CD4-positive, alpha-beta T cell treated with Interleukin-6 at 100 ng/mL for 8 hours (primary cell): Measurements from ENCODE around the gene GHITM.
"Not testable (repeated sequence)": the region's sequence is repeated elsewhere in the genome, so short reads cannot be mapped to it uniquely, and the experiment has no call there.

Source experiments
- DNase-seq: peaks from one replicate; pipeline ENCODE4 v3.0.0-alpha.2; 2020; ENCODE audit warnings: mixed read lengths, low spot score

Gene GHITM, protein sequence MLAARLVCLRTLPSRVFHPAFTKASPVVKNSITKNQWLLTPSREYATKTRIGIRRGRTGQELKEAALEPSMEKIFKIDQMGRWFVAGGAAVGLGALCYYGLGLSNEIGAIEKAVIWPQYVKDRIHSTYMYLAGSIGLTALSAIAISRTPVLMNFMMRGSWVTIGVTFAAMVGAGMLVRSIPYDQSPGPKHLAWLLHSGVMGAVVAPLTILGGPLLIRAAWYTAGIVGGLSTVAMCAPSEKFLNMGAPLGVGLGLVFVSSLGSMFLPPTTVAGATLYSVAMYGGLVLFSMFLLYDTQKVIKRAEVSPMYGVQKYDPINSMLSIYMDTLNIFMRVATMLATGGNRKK

GRCh38 chr10:84139126-84140035 is at the start of gene GHITM:
Gene GHITM, plus strand, starts transcription at chr10:84139509. Its CDS starts 1,992 bp downstream, at chr10:84141501.
- DNase-seq: peak; percentile 99

GRCh38 chr10:84095811-84096497 is 43.4 kb upstream of the GHITM start:
- no peak for DNase-seq

DNA sequence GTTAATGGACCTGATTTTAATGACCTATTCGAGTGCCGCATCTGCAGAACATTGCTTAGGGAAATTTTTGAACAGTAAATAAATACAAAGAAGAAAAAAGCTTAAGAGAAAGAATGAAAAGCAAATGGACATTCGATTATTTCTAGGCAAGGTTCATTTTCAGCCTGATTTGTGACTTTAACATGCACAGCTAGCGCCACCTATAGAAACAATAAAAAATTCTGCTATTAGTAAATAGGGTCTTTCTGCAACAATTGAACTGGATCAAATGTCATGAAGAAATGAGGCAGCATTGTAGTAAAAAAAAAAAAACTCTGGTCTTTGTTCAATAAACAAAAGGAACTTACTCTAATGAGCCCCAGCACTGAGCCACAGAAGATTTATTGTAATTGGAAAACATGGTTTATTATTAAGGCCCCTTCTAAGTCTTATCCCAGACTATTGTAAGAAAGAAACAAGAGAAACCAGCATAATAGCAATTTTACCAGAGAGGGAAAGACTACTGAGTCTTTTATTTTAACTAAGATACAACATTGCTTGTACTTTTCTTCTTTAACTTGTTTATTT is 41.4 kb upstream of the GHITM start:
- DNase-seq: no peak

DNA sequence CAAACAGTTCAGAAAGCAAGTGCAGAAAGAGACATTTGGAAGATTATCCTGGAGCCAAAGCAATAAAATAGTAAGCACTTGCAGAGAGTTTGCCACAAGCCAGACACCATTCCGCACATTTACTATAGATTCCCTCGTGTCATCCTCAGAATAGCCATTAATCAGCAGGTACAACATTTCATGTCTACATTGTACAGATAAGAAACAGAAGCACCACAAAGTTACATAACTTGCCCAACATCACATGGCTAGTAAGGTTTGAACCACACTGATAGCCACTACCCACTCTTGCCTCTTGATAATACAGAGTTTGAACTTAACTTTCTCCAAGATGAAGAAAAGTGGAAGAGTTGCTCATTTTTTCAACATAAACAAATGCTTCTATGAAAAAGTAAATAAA is 40.6 kb upstream of the GHITM start:
- DNase-seq: no peak

- DNase-seq: no peak
Observed at GRCh38 chr10:84101042-84101441, 38.3 kb upstream of the GHITM start.

DNA sequence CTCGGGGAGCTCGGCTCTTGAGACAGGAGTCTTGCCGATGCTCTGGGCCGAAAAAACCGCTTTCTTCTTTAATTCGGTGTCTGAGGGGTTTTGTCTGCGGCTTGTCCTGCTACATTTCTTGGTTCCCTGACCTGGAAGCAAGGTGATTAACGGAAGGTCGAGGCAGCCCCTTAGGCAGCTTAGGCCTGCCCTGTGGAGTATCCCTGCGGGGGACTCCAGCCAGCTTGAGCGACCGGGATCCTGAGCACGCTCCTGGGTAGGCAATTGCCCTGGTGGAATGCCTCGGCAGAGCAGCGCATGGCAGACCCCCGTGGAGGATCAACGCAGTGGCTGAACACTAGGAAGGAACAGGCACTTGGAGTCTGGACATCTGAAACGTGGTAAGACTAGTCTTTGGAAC is 30.5 kb upstream of the GHITM start:
- no peak for DNase-seq

- not testable (repeated sequence) for DNase-seq
Observed at GRCh38 chr10:84109772-84110171, 29.5 kb upstream of the GHITM start.

DNA sequence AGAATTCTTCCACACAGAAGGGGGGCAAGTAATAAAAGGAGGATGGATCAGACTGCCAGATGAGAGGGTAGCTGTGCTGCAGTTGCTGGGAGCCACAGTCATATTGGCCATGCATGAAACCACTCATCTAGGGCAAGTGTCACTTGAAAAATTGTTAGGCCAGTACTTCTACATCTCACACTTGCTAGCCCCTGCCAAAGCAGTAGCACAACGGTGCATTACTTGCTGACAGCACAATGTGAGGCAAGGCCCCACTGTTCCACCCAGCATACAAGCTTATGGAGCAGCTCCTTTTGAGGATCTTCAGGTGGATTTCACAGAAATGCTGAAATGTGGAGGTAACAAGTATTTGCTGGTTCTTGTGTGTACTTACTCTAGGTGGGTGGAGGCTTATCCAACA is 25.8 kb upstream of the GHITM start:
- DNase-seq: not testable (repeated sequence)

DNA sequence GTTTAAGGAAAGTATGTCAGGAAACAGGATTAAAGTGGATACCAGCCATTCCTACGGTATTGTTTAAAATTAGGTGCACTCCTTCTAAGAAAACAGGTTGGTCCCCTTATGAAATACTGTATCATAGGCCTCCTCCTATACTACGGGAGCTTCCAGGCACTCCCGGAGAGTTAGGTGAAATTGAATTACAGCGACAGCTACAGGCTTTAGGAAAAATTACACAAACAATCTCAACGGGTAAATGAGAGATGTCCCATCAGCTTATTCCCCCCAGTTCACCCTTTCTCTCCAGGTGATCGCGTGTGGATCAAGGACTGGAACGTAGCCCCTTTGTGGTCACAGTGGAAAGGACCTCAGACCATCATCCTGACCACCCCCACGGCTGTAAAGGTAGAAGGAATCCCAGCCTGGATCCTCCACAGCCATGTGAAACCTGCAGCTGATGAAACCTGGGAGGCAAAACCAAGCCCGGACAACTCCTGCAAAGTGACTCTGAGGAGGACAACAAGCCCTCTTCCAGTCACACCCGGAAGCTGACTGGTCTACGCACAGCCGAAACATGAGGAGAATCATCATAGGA is 25.1 kb upstream of the GHITM start:
- no peak for DNase-seq

- DNase-seq: not testable (repeated sequence)
Observed at GRCh38 chr10:84117204-84117603, 22.1 kb upstream of the GHITM start.

DNA sequence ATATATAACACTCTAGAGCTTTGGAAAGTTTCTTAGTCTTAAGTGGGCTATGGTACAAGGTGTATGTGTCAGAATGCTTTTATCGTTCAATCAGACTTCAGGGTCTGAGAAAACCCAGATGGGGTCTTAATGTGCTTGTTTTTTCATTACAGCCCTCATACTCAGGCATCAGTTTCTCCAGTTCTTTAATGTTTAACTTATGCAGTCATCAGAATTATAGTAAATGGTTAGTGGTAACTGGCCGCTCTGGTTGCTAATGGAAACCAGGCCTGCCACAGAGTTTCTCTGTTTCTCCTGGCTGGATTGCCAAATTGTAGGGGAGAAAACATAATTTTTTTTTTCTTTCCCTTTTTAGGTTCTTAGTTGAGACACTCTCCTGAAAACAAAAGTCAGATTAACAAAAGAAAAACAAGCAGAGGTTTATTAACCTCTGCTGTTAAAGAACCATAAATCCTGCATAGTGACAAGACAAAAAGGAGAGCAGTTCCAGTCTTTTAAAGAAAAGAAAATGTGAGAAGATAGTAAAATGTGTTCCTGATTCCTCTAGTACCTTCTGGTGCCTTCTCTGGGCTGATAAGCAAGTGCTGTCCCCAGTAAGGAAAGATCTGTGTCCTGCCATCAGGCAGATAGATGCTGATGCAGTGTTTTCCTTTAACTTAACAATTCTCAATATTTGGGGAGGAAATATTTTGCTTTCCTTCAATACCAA is 21.5 kb upstream of the GHITM start:
- DNase-seq: no peak

DNA sequence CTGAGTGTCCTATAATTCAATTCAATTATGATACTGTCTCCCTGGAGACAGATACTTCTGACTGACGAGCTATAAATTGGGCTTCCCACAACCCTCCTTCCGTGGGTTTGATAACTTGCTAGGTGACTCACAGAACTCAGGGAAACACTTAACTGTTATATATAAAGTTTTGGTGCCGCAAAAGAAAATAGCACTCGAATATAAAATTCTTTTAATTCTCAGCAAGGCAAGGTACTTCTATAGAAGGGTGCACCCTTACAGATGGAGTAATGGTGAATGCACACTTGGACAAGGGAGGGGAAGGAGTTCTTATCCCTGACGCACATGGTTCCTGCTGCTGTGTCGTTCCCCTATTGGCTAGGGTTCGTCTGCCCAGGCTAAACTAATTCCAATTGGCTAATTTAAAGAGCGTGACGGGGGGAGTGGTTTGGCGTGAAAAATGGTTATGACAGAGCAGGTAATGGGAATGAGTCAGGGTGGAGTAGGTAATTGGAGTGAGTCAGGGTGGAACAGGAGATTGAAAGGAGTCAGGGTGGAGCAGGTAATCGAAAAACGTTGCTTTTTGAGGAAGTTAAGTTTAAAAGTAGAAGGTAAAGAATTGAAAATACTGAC is 20.8 kb upstream of the GHITM start:
- DNase-seq: no peak

- no peak for DNase-seq
Observed at GRCh38 chr10:84123362-84123761, 15.9 kb upstream of the GHITM start.

DNA sequence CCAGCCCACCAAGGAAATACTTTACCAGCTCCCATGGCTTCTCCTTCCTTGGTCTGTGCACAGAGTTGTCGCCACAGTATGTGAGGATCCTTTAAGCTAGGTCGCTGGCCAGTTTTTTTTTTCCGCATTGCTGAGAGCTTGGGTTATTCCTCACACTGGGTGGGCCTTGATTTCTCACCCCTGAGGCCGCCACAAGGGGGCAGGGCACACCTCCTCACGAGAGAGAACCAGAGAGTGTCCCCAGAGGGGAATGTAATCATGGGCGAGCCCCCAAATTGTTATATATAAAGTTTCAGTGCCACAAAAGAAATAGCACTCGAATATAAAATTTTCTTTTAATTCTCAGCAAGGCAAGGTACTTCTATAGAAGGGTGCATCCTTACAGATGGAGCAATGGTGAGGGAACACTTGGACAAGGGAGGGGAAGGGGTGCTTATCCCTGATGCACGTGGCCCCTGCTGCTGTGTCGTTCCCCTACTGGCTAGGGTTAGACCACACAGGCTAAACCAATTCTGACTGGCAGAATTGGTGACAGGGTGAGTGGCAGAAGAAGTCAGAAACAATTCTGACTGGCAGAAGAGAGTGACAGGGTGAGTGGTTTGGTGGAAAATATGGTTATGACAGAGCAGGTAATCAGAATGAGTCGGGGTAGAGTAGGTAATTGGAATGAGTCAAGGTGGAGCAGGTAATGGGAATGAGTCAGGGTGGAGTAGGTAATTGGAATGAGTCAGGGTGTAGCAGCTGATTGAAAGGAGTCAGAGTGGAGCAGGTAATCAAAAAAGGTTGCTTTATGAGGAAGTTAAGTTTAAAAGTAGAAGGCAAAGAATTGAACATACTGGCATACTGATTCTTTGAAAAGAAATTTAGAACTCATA is 13.2 kb upstream of the GHITM start:
- DNase-seq: not testable (repeated sequence)

DNA sequence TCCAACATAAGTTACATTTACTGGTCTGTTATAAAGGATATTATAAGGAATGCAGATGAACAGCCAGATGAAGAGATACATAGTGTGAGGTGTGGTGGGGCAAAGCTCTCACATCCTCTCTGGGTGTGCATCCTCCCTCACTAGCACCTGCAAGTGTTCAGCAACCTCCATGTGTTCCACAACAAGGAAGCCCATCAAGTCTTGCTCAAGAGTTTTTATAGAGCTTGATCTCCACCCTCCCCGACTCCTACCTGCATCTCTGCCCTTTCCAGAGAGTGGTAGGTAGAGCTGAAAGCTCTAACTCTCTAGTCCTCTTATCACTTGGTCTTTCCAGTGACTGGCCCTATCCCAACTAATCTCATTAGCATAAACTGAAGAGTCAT is 12.5 kb upstream of the GHITM start:
- DNase-seq: no peak

- DNase-seq: no peak
Observed at GRCh38 chr10:84135836-84136235, 3.5 kb upstream of the GHITM start.

GRCh38 chr10:84137811-84138210 is 1.5 kb upstream of the GHITM start:
- no peak for DNase-seq

GRCh38 chr10:84138478-84139125 is 707 bp upstream of the GHITM start:
- peak; percentile 40 for DNase-seq

- no peak for DNase-seq
Observed at GRCh38 chr10:84140036-84140379, 699 bp downstream of the GHITM start.
